ENCODE results near the gene ZNF341. TPM values are rescaled to one million over a fixed set of nuclear protein-coding genes. Genes with fewer than 3 reads are reported as not detected.

ZNF341 gene
- total and polyA plus RNA-seq, 9 of the 15 experiments (the other 6 are each of a cell fraction or from before 2014, with no cell fraction given), result 0.08 to 2.6 (median 1.0) TPM

- TF ChIP-seq ZBTB40 (IDR thresholded peaks at IDR 0.05) (peak; percentile 54; the same call in 1 of the 2 replicates), ZBTB40 (CRISPR knock-in tag; IDR thresholded peaks at IDR 0.05) (no peak), ELF4 (CRISPR knock-in tag; IDR thresholded peaks at IDR 0.05) (no peak), DLX4 (CRISPR knock-in tag; IDR thresholded peaks at IDR 0.05) (no peak), CBX3 (IDR thresholded peaks at IDR 0.05; ENCODE audit: borderline replicate concordance in 1 of 2, low read length in 2 of 2) (peak in 1 of 2 experiments; percentile 6; a peak in 1 of 3 replicates), NFYB (IDR thresholded peaks at IDR 0.05; ENCODE audit: extremely low read depth, insufficient read length) (no peak), ZNF79 (CRISPR knock-in tag; IDR thresholded peaks at IDR 0.05; ENCODE audit: low read depth) (no peak), RBFOX2 (IDR thresholded peaks at IDR 0.05; ENCODE audit: low read depth, low read length) (peak; percentile 80), ZNF277 (CRISPR knock-in tag; IDR thresholded peaks at IDR 0.05; ENCODE audit: borderline replicate concordance) (no peak), ZNF780A (CRISPR knock-in tag; IDR thresholded peaks at IDR 0.05) (no peak), ZFP91 (CRISPR knock-in tag; IDR thresholded peaks at IDR 0.05) (no peak), ZC3H8 (IDR thresholded peaks at IDR 0.05) (no peak)
- TF ChIP-seq, protein P1, sequence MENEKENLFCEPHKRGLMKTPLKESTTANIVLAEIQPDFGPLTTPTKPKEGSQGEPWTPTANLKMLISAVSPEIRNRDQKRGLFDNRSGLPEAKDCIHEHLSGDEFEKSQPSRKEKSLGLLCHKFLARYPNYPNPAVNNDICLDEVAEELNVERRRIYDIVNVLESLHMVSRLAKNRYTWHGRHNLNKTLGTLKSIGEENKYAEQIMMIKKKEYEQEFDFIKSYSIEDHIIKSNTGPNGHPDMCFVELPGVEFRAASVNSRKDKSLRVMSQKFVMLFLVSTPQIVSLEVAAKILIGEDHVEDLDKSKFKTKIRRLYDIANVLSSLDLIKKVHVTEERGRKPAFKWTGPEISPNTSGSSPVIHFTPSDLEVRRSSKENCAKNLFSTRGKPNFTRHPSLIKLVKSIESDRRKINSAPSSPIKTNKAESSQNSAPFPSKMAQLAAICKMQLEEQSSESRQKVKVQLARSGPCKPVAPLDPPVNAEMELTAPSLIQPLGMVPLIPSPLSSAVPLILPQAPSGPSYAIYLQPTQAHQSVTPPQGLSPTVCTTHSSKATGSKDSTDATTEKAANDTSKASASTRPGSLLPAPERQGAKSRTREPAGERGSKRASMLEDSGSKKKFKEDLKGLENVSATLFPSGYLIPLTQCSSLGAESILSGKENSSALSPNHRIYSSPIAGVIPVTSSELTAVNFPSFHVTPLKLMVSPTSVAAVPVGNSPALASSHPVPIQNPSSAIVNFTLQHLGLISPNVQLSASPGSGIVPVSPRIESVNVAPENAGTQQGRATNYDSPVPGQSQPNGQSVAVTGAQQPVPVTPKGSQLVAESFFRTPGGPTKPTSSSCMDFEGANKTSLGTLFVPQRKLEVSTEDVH (IDR thresholded peaks at IDR 0.05; ENCODE audit: low read depth, partially characterized antibody), result peak; percentile 43
Observed at GRCh38 chr20:33731693-33732165, at the start of gene ZNF341 (continued).

Data from K562 (cell line).